ENCODE data around the gene RPS27L.

- no peak for TF ChIP-seq POLR2AphosphoS5 (IDR thresholded peaks at IDR 0.05; ENCODE audit: borderline replicate concordance, low read depth, low read length)
- no peak for TF ChIP-seq EZH2 (IDR thresholded peaks at IDR 0.05)
Measured at GRCh38 chr15:63145426-63145825, 11.9 kb downstream of the RPS27L start.
